ENCODE measurements around the gene LRRN2. TPM values are rescaled to one million over a fixed set of nuclear protein-coding genes. Genes with fewer than 3 reads are reported as not detected.

The LRRN2 gene
- total RNA-seq, 2 donors from 2014 or later = 0.33 to 1.6 TPM

DNA sequence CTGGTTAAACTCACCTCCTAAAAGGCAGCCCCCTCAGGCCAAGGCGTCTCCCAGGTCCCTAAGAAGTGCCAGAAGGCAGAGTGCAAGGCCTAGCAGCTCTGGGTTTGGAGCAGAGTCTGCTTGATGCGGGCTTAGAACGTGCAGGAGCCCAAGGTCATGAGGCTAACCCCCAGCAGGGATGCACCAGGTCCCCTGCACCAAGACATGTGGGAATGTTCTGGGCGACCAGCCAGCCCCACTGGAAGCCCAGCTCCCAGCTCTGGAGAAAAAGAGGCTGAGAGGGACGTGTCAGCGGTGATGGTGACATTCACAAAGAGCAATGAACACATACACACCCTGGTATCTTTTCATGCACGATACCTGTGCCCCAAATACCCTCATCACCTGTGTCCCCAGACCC, 5.1 kb downstream of the LRRN2 start:
- intact Hi-C loops (cut with DNase I) = no loop called here
- Histone ChIP-seq H3K27me3 (no peaks in the 10 kb centered on the region), H3K9me3 (no peaks in the 10 kb centered on the region), H3K4me1 (peaks cover 10% of the 10 kb centered on the region), H3K36me3 (replicated peaks in 1 of 2; ENCODE audit: insufficient read depth in 1 of 2, low read depth in 2 of 2) (no peaks in the 10 kb centered on the region), H3K27ac (no peak overlapping the region), H3K4me3 (no peak overlapping the region)
- ATAC-seq = no peak
- WGBS, 2 donors = 75 to 78% methylated on average over 7 of the region's 7 CpGs
- TF ChIP-seq POLR2A (IDR thresholded peaks at IDR 0.05) = no peak
- no peak for TF ChIP-seq CTCF (IDR thresholded peaks at IDR 0.05)
- no peak for DNase-seq

GRCh38 chr1:204680051-204680450, 5.5 kb downstream of the LRRN2 start:
- intact Hi-C loops (cut with DNase I) = no loop called here
- no peak for TF ChIP-seq CTCF (IDR thresholded peaks at IDR 0.05)
- no peak for TF ChIP-seq POLR2A (IDR thresholded peaks at IDR 0.05)
- ATAC-seq = no peak
- DNase-seq = no peak
- Histone ChIP-seq H3K27ac (no peak overlapping the region), H3K9me3 (no peaks in the 10 kb centered on the region), H3K4me1 (peaks cover 7% of the 10 kb centered on the region), H3K36me3 (replicated peaks in 1 of 2; ENCODE audit: insufficient read depth in 1 of 2, low read depth in 2 of 2) (no peaks in the 10 kb centered on the region), H3K27me3 (no peaks in the 10 kb centered on the region), H3K4me3 (no peak overlapping the region)
- WGBS, 2 donors = 53 to 54% methylated on average over 3 of the region's 3 CpGs

GRCh38 chr1:204678721-204679475, 6.6 kb downstream of the LRRN2 start:
- no peaks in the 10 kb centered on the region for H3K36me3 ChIP-seq (replicated peaks in 1 of 2; ENCODE audit: insufficient read depth in 1 of 2, low read depth in 2 of 2)
- ATAC-seq (no peak), DNase-seq (no peak)
- peaks cover 4% of the 10 kb centered on the region for H3K4me1 ChIP-seq
- H3K9me3 ChIP-seq = no peaks in the 10 kb centered on the region
- TF ChIP-seq POLR2A (IDR thresholded peaks at IDR 0.05) = no peak
- TF ChIP-seq CTCF (IDR thresholded peaks at IDR 0.05) = no peak
- H3K27ac ChIP-seq = no peak overlapping the region
- H3K4me3 ChIP-seq = no peak overlapping the region
- no peaks in the 10 kb centered on the region for H3K27me3 ChIP-seq
- 76 to 79% methylated on average over 7 of the region's 7 CpGs for WGBS, 2 donors
- intact Hi-C loops (cut with DNase I) = no loop called here

DNA sequence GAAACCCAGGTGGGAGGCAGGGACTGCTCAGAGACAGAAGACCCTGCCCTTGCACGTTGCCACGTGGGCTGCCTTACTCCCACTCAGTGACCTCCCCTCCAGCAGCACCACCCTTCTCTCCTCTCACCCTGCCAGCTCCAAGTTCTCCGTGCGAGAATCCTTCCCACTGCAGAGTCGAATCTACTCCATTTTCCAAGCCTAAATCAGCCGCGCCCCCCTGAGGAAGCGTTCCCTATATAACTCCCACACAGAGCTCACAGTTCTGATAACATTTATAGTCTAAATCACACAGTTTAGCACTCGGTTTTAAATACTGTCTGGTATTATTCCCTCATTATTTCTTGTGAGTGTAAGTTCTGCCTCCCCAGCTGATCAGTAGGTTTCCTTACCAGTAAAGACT, 7.7 kb downstream of the LRRN2 start:
- DNase-seq (no peak), ATAC-seq (no peak)
- TF ChIP-seq CTCF (IDR thresholded peaks at IDR 0.05) (no peak), POLR2A (IDR thresholded peaks at IDR 0.05) (no peak)
- H3K9me3 ChIP-seq = no peaks in the 10 kb centered on the region
- no peak overlapping the region for H3K27ac ChIP-seq
- intact Hi-C loops (cut with DNase I) = no loop called here
- 69 to 72% methylated on average over 9 of the region's 9 CpGs for WGBS, 2 donors
- H3K36me3 ChIP-seq (replicated peaks in 1 of 2; ENCODE audit: insufficient read depth in 1 of 2, low read depth in 2 of 2) = no peaks in the 10 kb centered on the region
- no peak overlapping the region for H3K4me3 ChIP-seq
- H3K27me3 ChIP-seq = no peaks in the 10 kb centered on the region
- H3K4me1 ChIP-seq = peaks cover 4% of the 10 kb centered on the region

- peaks cover 4% of the 10 kb centered on the region for H3K4me1 ChIP-seq
- no peak overlapping the region for H3K27ac ChIP-seq
- H3K4me3 ChIP-seq = no peak overlapping the region
- 67 to 92% methylated on average over 2 of the region's 2 CpGs for WGBS, 2 donors
- no peaks in the 10 kb centered on the region for H3K27me3 ChIP-seq
- DNase-seq (no peak), ATAC-seq (no peak)
- H3K9me3 ChIP-seq = no peaks in the 10 kb centered on the region
- H3K36me3 ChIP-seq (replicated peaks in 1 of 2; ENCODE audit: insufficient read depth in 1 of 2, low read depth in 2 of 2) = no peaks in the 10 kb centered on the region
- intact Hi-C loops (cut with DNase I) = no loop called here
- TF ChIP-seq POLR2A (IDR thresholded peaks at IDR 0.05) = no peak
- no peak for TF ChIP-seq CTCF (IDR thresholded peaks at IDR 0.05)
Observed at GRCh38 chr1:204676043-204676442, 9.5 kb downstream of the LRRN2 start.

Measured in body of pancreas (tissue), 4 donors.